Measurements from ENCODE around the gene MPST. TPM values are rescaled to one million over a fixed set of nuclear protein-coding genes. Genes with fewer than 3 reads are reported as not detected.
A peak's percentile ranks its signal among the peaks of the same experiment; 100 is the strongest.

The MPST gene
- polyA plus RNA-seq, 1 donor, result 43.0 TPM

- no peak for DNase-seq
Measured at GRCh38 chr22:37021041-37021440, 1.5 kb downstream of the MPST start.

- DNase-seq, result no peak
Measured at GRCh38 chr22:37021710-37022482, 2.4 kb downstream of the MPST start.

- DNase-seq, result no peak
Measured at GRCh38 chr22:37022483-37023337, 3.2 kb downstream of the MPST start.

- DNase-seq, result no peak
Measured at GRCh38 chr22:37023743-37024338, 4.3 kb downstream of the MPST start.

- DNase-seq, result no peak
Measured at GRCh38 chr22:37024339-37025157, 5.0 kb downstream of the MPST start.

- DNase-seq, result peak; percentile 31
Measured at GRCh38 chr22:37025500-37026070, 6.0 kb downstream of the MPST start.

GRCh38 chr22:37026325-37026724 is 6.8 kb downstream of the MPST start:
- DNase-seq, result no peak

GRCh38 chr22:37027556-37027955 is 8.0 kb downstream of the MPST start:
- no peak for DNase-seq

- no peak for DNase-seq
Measured at GRCh38 chr22:37028692-37029674, 9.4 kb downstream of the MPST start.

- DNase-seq, result no peak
Measured at GRCh38 chr22:37030560-37031281, 11.2 kb downstream of the MPST start.

GRCh38 chr22:37032134-37032534 is 12.6 kb downstream of the MPST start:
- no peak for DNase-seq

- peak; percentile 56 for DNase-seq
Measured at GRCh38 chr22:37032535-37033460, 13.3 kb downstream of the MPST start.

GRCh38 chr22:37033605-37034430 is 14.3 kb downstream of the MPST start:
- no peak for DNase-seq

- no peak for DNase-seq
Measured at GRCh38 chr22:37036655-37037377, 17.3 kb downstream of the MPST start.

GRCh38 chr22:37037669-37038068 is 18.1 kb downstream of the MPST start:
- DNase-seq, result no peak

GRCh38 chr22:37039466-37039865 is 19.9 kb downstream of the MPST start:
- no peak for DNase-seq

All from left kidney (tissue), 2 donors.